ENCODE measurements around the gene UTS2B.

The UTS2B gene

GRCh38 chr3:191321019-191321767 is 9.1 kb downstream of the UTS2B start:
- no peak overlapping the region for H3K27ac ChIP-seq
- TF ChIP-seq ZFX (IDR thresholded peaks at IDR 0.05; ENCODE audit: borderline replicate concordance): no peak
- no peak for TF ChIP-seq CTCF (IDR thresholded peaks at IDR 0.05)

GRCh38 chr3:191320316-191320715 is 10.0 kb downstream of the UTS2B start:
- TF ChIP-seq ZFX (IDR thresholded peaks at IDR 0.05; ENCODE audit: borderline replicate concordance) (no peak), CTCF (IDR thresholded peaks at IDR 0.05) (no peak)
- no peak overlapping the region for H3K27ac ChIP-seq

DNA sequence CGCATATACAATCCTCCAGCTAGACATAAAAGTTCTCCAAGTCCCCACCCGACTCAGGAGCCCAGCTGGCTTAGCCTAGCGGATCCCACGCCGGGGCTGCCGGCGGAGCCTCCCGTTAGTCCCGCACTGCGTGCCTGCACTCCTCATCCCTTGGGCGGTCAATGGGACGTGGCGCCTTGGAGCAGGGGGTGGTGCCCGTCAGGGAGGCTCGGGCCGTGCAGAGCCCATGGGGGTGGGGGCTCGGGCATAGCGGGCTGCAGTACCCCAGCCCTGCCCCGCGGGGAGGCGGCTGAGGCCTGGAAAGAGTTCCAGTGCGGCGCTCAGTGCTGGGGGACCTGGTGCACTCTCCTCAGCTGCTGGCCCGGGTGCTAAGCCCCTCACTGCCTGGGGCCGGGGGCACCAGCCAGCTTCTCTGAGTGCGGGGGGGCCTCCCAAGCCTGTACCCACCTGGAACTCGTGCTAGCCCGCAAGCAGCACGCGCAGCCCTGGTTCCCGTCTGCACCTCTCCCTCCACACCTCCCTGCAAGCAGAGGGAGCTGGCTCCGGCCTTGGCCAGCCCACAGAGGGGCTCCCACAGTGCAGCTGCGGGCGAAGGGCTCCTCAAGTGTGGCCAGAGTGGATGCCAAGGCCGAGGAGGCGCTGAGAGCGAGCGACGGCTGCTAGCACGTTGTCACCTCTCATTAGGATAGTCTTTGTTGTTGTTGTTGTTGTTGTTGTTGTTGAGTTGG is 13.3 kb downstream of the UTS2B start:
- H3K27ac ChIP-seq: no peak overlapping the region
- TF ChIP-seq CTCF (IDR thresholded peaks at IDR 0.05) (no peak), ZFX (IDR thresholded peaks at IDR 0.05; ENCODE audit: borderline replicate concordance) (no peak)

DNA sequence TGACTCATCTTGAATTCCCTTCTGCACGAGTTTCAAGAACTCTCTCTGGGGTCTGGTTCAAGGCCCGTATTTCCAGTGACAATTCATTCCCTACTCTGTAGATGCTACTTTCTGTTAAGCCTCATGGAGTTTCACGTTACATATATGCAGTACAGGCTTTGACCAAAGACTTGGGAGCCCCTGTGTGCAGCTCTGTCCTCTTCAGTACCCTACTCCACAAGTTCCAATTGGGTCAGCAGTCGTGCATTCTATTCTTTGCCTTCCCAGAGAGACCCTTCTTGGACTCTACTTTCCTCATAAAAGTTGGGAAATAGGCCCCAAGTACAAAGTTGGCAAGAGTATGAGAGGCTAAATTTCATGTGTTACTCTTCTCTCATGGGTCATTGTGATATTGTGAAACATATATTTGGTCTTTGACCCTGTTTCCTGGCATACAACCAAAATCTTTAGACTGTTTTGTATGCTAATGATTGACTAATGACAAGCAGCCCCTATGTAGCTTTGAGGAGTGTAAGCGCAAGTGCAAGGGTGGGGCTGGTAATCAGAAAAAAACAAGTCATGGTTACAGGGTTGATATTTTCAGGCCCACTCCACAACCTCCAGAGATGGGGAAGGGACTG is 16.1 kb downstream of the UTS2B start:
- TF ChIP-seq CTCF (IDR thresholded peaks at IDR 0.05): no peak
- no peak for TF ChIP-seq ZFX (IDR thresholded peaks at IDR 0.05; ENCODE audit: borderline replicate concordance)
- no peak overlapping the region for H3K27ac ChIP-seq

DNA sequence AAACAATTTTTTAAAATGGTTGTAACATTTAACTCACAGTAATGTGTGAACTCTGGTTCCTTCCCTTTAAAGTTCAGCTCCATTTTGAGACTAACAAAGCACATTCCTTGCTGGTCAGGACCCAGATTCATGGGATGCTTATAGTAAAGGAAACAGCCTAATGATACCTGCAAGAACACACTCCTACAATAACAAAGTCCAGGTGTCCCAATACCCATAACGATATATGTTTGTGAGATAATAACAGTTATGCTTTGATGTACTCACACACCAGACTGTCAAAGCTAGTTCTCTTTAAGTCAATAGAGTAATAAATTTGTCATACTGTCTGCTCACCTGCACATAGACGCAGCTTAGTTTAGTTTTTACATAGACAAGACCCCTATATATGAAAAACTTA is 17.0 kb downstream of the UTS2B start:
- no peak overlapping the region for H3K27ac ChIP-seq
- TF ChIP-seq ZFX (IDR thresholded peaks at IDR 0.05; ENCODE audit: borderline replicate concordance): no peak
- no peak for TF ChIP-seq CTCF (IDR thresholded peaks at IDR 0.05)

- TF ChIP-seq ZFX (IDR thresholded peaks at IDR 0.05; ENCODE audit: borderline replicate concordance): no peak
- no peak for TF ChIP-seq CTCF (IDR thresholded peaks at IDR 0.05)
- H3K27ac ChIP-seq: no peak overlapping the region
Measured at GRCh38 chr3:191307341-191307740, 23.0 kb downstream of the UTS2B start.

GRCh38 chr3:191306428-191306827 is 23.9 kb downstream of the UTS2B start:
- H3K27ac ChIP-seq: no peak overlapping the region
- no peak for TF ChIP-seq CTCF (IDR thresholded peaks at IDR 0.05)
- TF ChIP-seq ZFX (IDR thresholded peaks at IDR 0.05; ENCODE audit: borderline replicate concordance): no peak
